ENCODE results near the gene DCAF11.
"Not testable (repeated sequence)": the region's sequence is repeated elsewhere in the genome, so short reads cannot be mapped to it uniquely, and the experiment has no call there.

DCAF11 gene

GRCh38 chr14:24098229-24098926 lies 16.2 kb upstream of the DCAF11 start:
- DNase-seq: no peak

GRCh38 chr14:24098927-24099813 lies 15.4 kb upstream of the DCAF11 start:
- peak; percentile 32 for DNase-seq

GRCh38 chr14:24100197-24100981 lies 14.2 kb upstream of the DCAF11 start:
- no peak for DNase-seq

- DNase-seq: no peak
These were observed 13.5 kb upstream of the DCAF11 start for GRCh38 chr14:24100982-24101494.

GRCh38 chr14:24102357-24103048 lies 12.1 kb upstream of the DCAF11 start:
- DNase-seq: no peak

- no peak for DNase-seq
These were observed 11.1 kb upstream of the DCAF11 start for GRCh38 chr14:24103451-24103850.

GRCh38 chr14:24105609-24106239 lies 8.9 kb upstream of the DCAF11 start:
- DNase-seq: not testable (repeated sequence)

GRCh38 chr14:24106672-24107271 lies 7.8 kb upstream of the DCAF11 start:
- DNase-seq: no peak

GRCh38 chr14:24108336-24108874 lies 6.2 kb upstream of the DCAF11 start:
- DNase-seq: no peak

GRCh38 chr14:24110060-24110459 lies 4.5 kb upstream of the DCAF11 start:
- DNase-seq: no peak

- DNase-seq: no peak
These were observed 4.1 kb upstream of the DCAF11 start for GRCh38 chr14:24110523-24110922.

GRCh38 chr14:24113379-24113800 lies 1.2 kb upstream of the DCAF11 start:
- no peak for DNase-seq

- DNase-seq: peak; percentile 79
These were observed 611 bp upstream of the DCAF11 start for GRCh38 chr14:24113801-24114531.

GRCh38 chr14:24115422-24116127 lies 998 bp downstream of the DCAF11 start:
- DNase-seq: no peak

GRCh38 chr14:24116128-24116814 lies 1.7 kb downstream of the DCAF11 start:
- DNase-seq: no peak

- no peak for DNase-seq
These were observed 2.6 kb downstream of the DCAF11 start for GRCh38 chr14:24117179-24117578.

GRCh38 chr14:24119691-24120090 lies 5.1 kb downstream of the DCAF11 start:
- DNase-seq: no peak

GRCh38 chr14:24121210-24121609 lies 6.6 kb downstream of the DCAF11 start:
- no peak for DNase-seq

- no peak for DNase-seq
These were observed 7.8 kb downstream of the DCAF11 start for GRCh38 chr14:24122416-24122815.

Data from NCI-H774 (cell line).